GM08714 (cell line): Measurements from ENCODE around the gene BLOC1S1.

ENCODE experiments used
- H3K4me3 ChIP-seq: fragments of 200-500 bp; sonication (Bioruptor generic); 2 replicates; pipeline ENCODE4 v1.5.1; 2014; ENCODE audit warnings: mild to moderate bottlenecking, low read length, inconsistent platforms
- ZNF274 ChIP-seq: IDR thresholded peaks from 2 replicates; pipeline ENCODE4 v1.6.1; 2012; ENCODE audit warnings: mild to moderate bottlenecking, low read depth, low read length

The BLOC1S1 gene

GRCh38 chr12:55700255-55701018, 15.4 kb upstream of the BLOC1S1 start:
- no peak overlapping the region for H3K4me3 ChIP-seq
- TF ChIP-seq ZNF274 = no peak

GRCh38 chr12:55702861-55703260, 13.0 kb upstream of the BLOC1S1 start:
- H3K4me3 ChIP-seq = no peak overlapping the region
- no peak for TF ChIP-seq ZNF274

GRCh38 chr12:55703288-55703687, 12.6 kb upstream of the BLOC1S1 start:
- no peak for TF ChIP-seq ZNF274
- no peak overlapping the region for H3K4me3 ChIP-seq

- TF ChIP-seq ZNF274 = no peak
- no peak overlapping the region for H3K4me3 ChIP-seq
These were observed 11.7 kb upstream of the BLOC1S1 start for GRCh38 chr12:55703901-55704761.

GRCh38 chr12:55704824-55705718, 10.8 kb upstream of the BLOC1S1 start:
- no peak for TF ChIP-seq ZNF274
- no peak overlapping the region for H3K4me3 ChIP-seq

- no peak for TF ChIP-seq ZNF274
- no peak overlapping the region for H3K4me3 ChIP-seq
These were observed 10.0 kb upstream of the BLOC1S1 start for GRCh38 chr12:55705782-55706402.

GRCh38 chr12:55706568-55707218, 9.2 kb upstream of the BLOC1S1 start:
- H3K4me3 ChIP-seq = no peak overlapping the region
- no peak for TF ChIP-seq ZNF274

GRCh38 chr12:55707219-55707671, 8.6 kb upstream of the BLOC1S1 start:
- no peak for TF ChIP-seq ZNF274
- peak overlapping the region; percentile 35; the same call in 1 of the 2 replicates for H3K4me3 ChIP-seq

- TF ChIP-seq ZNF274 = no peak
- peak within 1 kb of the TSS; percentile 37; the same call in 1 of the 2 replicates for H3K4me3 ChIP-seq
These were observed 7.8 kb upstream of the BLOC1S1 start, which contains the start of gene ITGA7 for GRCh38 chr12:55707841-55708694. Gene ITGA7 (minus strand): TSS chr12:55707904. CDS start chr12:55707682, 222 bp downstream.

GRCh38 chr12:55708695-55709233, 7.1 kb upstream of the BLOC1S1 start:
- TF ChIP-seq ZNF274 = no peak
- no peak overlapping the region for H3K4me3 ChIP-seq

GRCh38 chr12:55711786-55712553, 3.9 kb upstream of the BLOC1S1 start:
- no peak overlapping the region for H3K4me3 ChIP-seq
- TF ChIP-seq ZNF274 = no peak
